ENCODE measurements around the gene EXTL1.

EXTL1 gene

GRCh38 chr1:26069941-26070295 lies 48.3 kb downstream of the EXTL1 start:
- no peak for DNase-seq (ENCODE audit: low read depth, low spot score)

- no peak for DNase-seq (ENCODE audit: low read depth, low spot score)
These were observed 48.9 kb downstream of the EXTL1 start for GRCh38 chr1:26070296-26070962.

GRCh38 chr1:26070963-26071342 lies 49.4 kb downstream of the EXTL1 start:
- no peak for DNase-seq (ENCODE audit: low read depth, low spot score)

GRCh38 chr1:26072305-26072704 lies 50.7 kb downstream of the EXTL1 start:
- DNase-seq (ENCODE audit: low read depth, low spot score), result no peak

GRCh38 chr1:26075421-26076144 lies 54.0 kb downstream of the EXTL1 start:
- no peak for DNase-seq (ENCODE audit: low read depth, low spot score)

GRCh38 chr1:26077524-26077923 lies 55.9 kb downstream of the EXTL1 start:
- DNase-seq (ENCODE audit: low read depth, low spot score), result no peak

GRCh38 chr1:26078286-26079177 lies 57.0 kb downstream of the EXTL1 start:
- DNase-seq (ENCODE audit: low read depth, low spot score), result no peak

- DNase-seq (ENCODE audit: low read depth, low spot score), result no peak
These were observed 57.6 kb downstream of the EXTL1 start for GRCh38 chr1:26079178-26079563.

GRCh38 chr1:26079960-26080814 lies 58.6 kb downstream of the EXTL1 start:
- DNase-seq (ENCODE audit: low read depth, low spot score), result no peak

GRCh38 chr1:26081267-26082019 lies 59.9 kb downstream of the EXTL1 start:
- peak; percentile 33 for DNase-seq (ENCODE audit: low read depth, low spot score)

GRCh38 chr1:26082020-26082350 lies 60.4 kb downstream of the EXTL1 start:
- no peak for DNase-seq (ENCODE audit: low read depth, low spot score)

- no peak for DNase-seq (ENCODE audit: low read depth, low spot score)
These were observed 61.6 kb downstream of the EXTL1 start for GRCh38 chr1:26083208-26083607.

- peak; percentile 20 for DNase-seq (ENCODE audit: low read depth, low spot score)
These were observed 62.6 kb downstream of the EXTL1 start for GRCh38 chr1:26084091-26084561.

GRCh38 chr1:26084844-26085243 lies 63.3 kb downstream of the EXTL1 start:
- DNase-seq (ENCODE audit: low read depth, low spot score), result no peak
